Sigmoid colon (tissue), 7 donors: ENCODE measurements around the gene SPOCK1. TPM values are rescaled to one million over a fixed set of nuclear protein-coding genes. Genes with fewer than 3 reads are reported as not detected.

Source experiments
- DNase-seq: peaks from one replicate; pipeline ENCODE4 v3.0.0-alpha.2; 2019
- H3K27ac ChIP-seq, 4 donors: fragments of 200-600 bp; sonication (generic); one replicate each; pipeline ENCODE4 v1.5.1; 2016 to 2019; ENCODE audit warnings: mild to moderate bottlenecking in 1 of 4
- H3K27me3 ChIP-seq, 3 donors: fragments of 200-600 bp; sonication (generic); one replicate each; pipeline ENCODE4 v1.5.1; 2019; ENCODE audit warnings: mild to moderate bottlenecking in 1 of 3
- H3K36me3 ChIP-seq, 4 donors: fragments of 200-600 bp; sonication (generic); one replicate each; pipeline ENCODE4 v1.5.1; 2016 to 2019
- H3K4me1 ChIP-seq, 4 donors: fragments of 200-600 bp; sonication (generic); one replicate each; pipeline ENCODE4 v1.5.1; 2017 to 2019
- H3K4me3 ChIP-seq, 4 donors: fragments of 200-600 bp; sonication (generic); one replicate each; pipeline ENCODE4 v1.5.1; 2017 to 2019; ENCODE audit warnings: mild to moderate bottlenecking in 2 of 4, moderate library complexity in 1 of 4
- H3K9me3 ChIP-seq, 4 donors: fragments of 200-600 bp in 3 of 4; sonication (generic) in 3 of 4; one replicate each; pipeline versions ENCODE4 v1.5.1 to v1.6.1; 2013 to 2019
- CTCF ChIP-seq, 4 experiments: fragments of 450-650 bp in 3 of 4; fragments of 200-600 bp in 1 of 4; IDR thresholded peaks; one replicate each; pipeline ENCODE4 v1.5.1; 2016 to 2019; ENCODE audit warnings: antibody characterized with exemption in 4 of 4, mild to moderate bottlenecking in 3 of 4, moderate library complexity in 2 of 4
- EP300 ChIP-seq, 4 donors: sonication (generic); formaldehyde crosslinking; IDR thresholded peaks; one replicate each; pipeline ENCODE4 v1.6.1; 2017; ENCODE audit warnings: antibody characterized with exemption in 4 of 4
- POLR2A ChIP-seq, 2 donors: fragments of 450-650 bp; IDR thresholded peaks; one replicate each; pipeline ENCODE4 v1.6.1; 2016; ENCODE audit warnings: antibody characterized with exemption in 2 of 2, mild to moderate bottlenecking in 2 of 2, moderate library complexity in 2 of 2
- POLR2AphosphoS5 ChIP-seq, 4 donors: sonication (generic); formaldehyde crosslinking; IDR thresholded peaks; one replicate each; pipeline ENCODE4 v1.6.1; 2017; ENCODE audit warnings: antibody characterized with exemption in 4 of 4
- WGBS, 2 donors: extraction: QIAGEN DNeasy Blood & Tissue Kit; methylation state at CpG; one replicate each; pipeline ENCODE4 v1.1.7; 2013; 5-methylcytosine and 5-hydroxymethylcytosine counted together
- intact Hi-C: fragments of 100-400 bp; cut with DNase I; formaldehyde crosslinking; loops from one replicate; pipeline ENCODE4 v1.15.1; 2023
- polyA plus RNA-seq, 3 donors: library from polyadenylated mRNA; stranded (reverse); fragments of 200-250 nt; gene quantifications; one replicate each; pipeline ENCODE4 v1.2.3, GENCODE V29; 2013
- total RNA-seq, 4 donors: library from RNA; depleted of rRNA; stranded (reverse); fragments of >200 nt; gene quantifications; one replicate each; pipeline ENCODE4 v1.1.0, GENCODE V29; 2016
- donor health status: healthy with polysubstance abuse.
- donor health status: Bipolar disorder and iron deficiency.
- donor health status: healthy.

The SPOCK1 gene
- total and polyA plus RNA-seq, 7 donors, result 2.4 to 104 (median 33.4) TPM

GRCh38 chr5:137306903-137307302 lies 192.2 kb downstream of the SPOCK1 start:
- Histone ChIP-seq H3K9me3 (no peaks in the 10 kb centered on the region), H3K4me3 (no peak overlapping the region), H3K27me3 (no peaks in the 10 kb centered on the region), H3K27ac (no peak overlapping the region), H3K36me3 (no peaks in the 10 kb centered on the region), H3K4me1 (peaks cover 0 to 35% (median 27%) of the 10 kb centered on the region in 4 donors)
- DNase-seq, result no peak
- intact Hi-C loops, result no loop called here
- WGBS, 2 donors, result 28 to 56% methylated on average over 3 of the region's 3 CpGs
- TF ChIP-seq EP300 (IDR thresholded peaks at IDR 0.05), result no peak
- no peak for TF ChIP-seq POLR2A (IDR thresholded peaks at IDR 0.05)
- TF ChIP-seq POLR2AphosphoS5 (IDR thresholded peaks at IDR 0.05), result no peak
- no peak for TF ChIP-seq CTCF (IDR thresholded peaks at IDR 0.05)

- Histone ChIP-seq H3K27me3 (no peaks in the 10 kb centered on the region), H3K4me3 (no peak overlapping the region), H3K36me3 (no peaks in the 10 kb centered on the region), H3K4me1 (peaks cover 0 to 36% (median 27%) of the 10 kb centered on the region in 4 donors), H3K9me3 (no peaks in the 10 kb centered on the region), H3K27ac (no peak overlapping the region)
- 80 to 83% methylated on average over 8 of the region's 8 CpGs for WGBS, 2 donors
- no peak for DNase-seq
- TF ChIP-seq POLR2AphosphoS5 (IDR thresholded peaks at IDR 0.05) (no peak), CTCF (IDR thresholded peaks at IDR 0.05) (no peak), EP300 (IDR thresholded peaks at IDR 0.05) (no peak)
- intact Hi-C loops, result no loop called here
Observed at GRCh38 chr5:137305971-137306602, 193.0 kb downstream of the SPOCK1 start.

- no peaks in the 10 kb centered on the region for H3K36me3 ChIP-seq
- no peak overlapping the region for H3K4me3 ChIP-seq
- intact Hi-C loops, result no loop called here
- H3K4me1 ChIP-seq, result peaks cover 0 to 31% (median 11%) of the 10 kb centered on the region in 4 donors
- WGBS, 2 donors, result 18 to 54% methylated on average over 4 of the region's 4 CpGs
- no peak overlapping the region for H3K27ac ChIP-seq
- DNase-seq, result no peak
- TF ChIP-seq CTCF (IDR thresholded peaks at IDR 0.05) (no peak), POLR2A (IDR thresholded peaks at IDR 0.05) (no peak), EP300 (IDR thresholded peaks at IDR 0.05) (peak in 1 of 4 donors; percentile 11), POLR2AphosphoS5 (IDR thresholded peaks at IDR 0.05) (peak in 1 of 4 donors; percentile 44)
- H3K9me3 ChIP-seq, result no peaks in the 10 kb centered on the region
- H3K27me3 ChIP-seq, result no peaks in the 10 kb centered on the region
Observed at GRCh38 chr5:137304226-137304874, 194.8 kb downstream of the SPOCK1 start.

- no peak for DNase-seq
- 70 to 82% methylated on average over 5 of the region's 5 CpGs for WGBS, 2 donors
- H3K4me3 ChIP-seq, result no peak overlapping the region
- no peaks in the 10 kb centered on the region for H3K36me3 ChIP-seq
- intact Hi-C loops, result no loop called here
- H3K9me3 ChIP-seq, result no peaks in the 10 kb centered on the region
- H3K27me3 ChIP-seq, result no peaks in the 10 kb centered on the region
- H3K4me1 ChIP-seq, result peaks cover 0 to 24% (median 5%) of the 10 kb centered on the region in 4 donors
- TF ChIP-seq POLR2A (IDR thresholded peaks at IDR 0.05) (no peak), EP300 (IDR thresholded peaks at IDR 0.05) (no peak), CTCF (IDR thresholded peaks at IDR 0.05) (no peak), POLR2AphosphoS5 (IDR thresholded peaks at IDR 0.05) (no peak)
- H3K27ac ChIP-seq, result no peak overlapping the region
Observed at GRCh38 chr5:137303509-137303908, 195.6 kb downstream of the SPOCK1 start.
